Breast epithelium (tissue), 3 donors: ENCODE data around the gene DTNA.
"Not testable (repeated sequence)": the region's sequence is repeated elsewhere in the genome, so short reads cannot be mapped to it uniquely, and the experiment has no call there.

Experiments
- POLR2A ChIP-seq: fragments of 450-650 bp; IDR thresholded peaks from one replicate; pipeline ENCODE4 v1.6.1; 2016; ENCODE audit warnings: antibody characterized with exemption, mild to moderate bottlenecking, moderate library complexity
- POLR2AphosphoS5 ChIP-seq, 3 donors: sonication (generic); formaldehyde crosslinking; IDR thresholded peaks; one replicate each; pipeline ENCODE4 v1.6.1; 2017; ENCODE audit warnings: antibody characterized with exemption in 3 of 3
- TF ChIP-seq, protein P1 (sequence below), 3 donors: fragments of 450-650 bp; IDR thresholded peaks; one replicate each; pipeline ENCODE4 v1.5.1; 2016 to 2017; ENCODE audit warnings: antibody characterized with exemption in 3 of 3, mild to moderate bottlenecking in 3 of 3, moderate library complexity in 3 of 3

DNA sequence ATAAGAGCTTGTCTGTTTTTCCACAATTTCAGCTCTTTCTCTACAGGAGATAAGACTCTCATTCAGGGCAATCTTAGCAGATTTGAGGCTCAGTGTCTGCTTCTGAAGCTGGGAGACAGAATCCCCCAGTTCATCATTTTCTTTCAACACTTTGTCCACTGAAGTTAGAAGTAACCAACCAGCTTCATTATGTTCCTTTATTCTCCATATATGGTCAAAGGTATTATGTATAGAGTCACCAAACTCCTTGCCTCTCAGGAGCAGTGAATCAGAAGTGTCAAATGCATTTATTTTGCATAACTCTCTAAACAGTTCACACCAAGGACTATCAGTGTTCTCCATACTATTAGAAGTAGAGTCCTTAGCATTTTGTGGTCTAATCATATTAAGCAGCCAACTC, 24.4 kb downstream of the DTNA start:
- not testable (repeated sequence) for TF ChIP-seq POLR2AphosphoS5 (IDR thresholded peaks at IDR 0.05); POLR2A
- TF ChIP-seq, protein P1, sequence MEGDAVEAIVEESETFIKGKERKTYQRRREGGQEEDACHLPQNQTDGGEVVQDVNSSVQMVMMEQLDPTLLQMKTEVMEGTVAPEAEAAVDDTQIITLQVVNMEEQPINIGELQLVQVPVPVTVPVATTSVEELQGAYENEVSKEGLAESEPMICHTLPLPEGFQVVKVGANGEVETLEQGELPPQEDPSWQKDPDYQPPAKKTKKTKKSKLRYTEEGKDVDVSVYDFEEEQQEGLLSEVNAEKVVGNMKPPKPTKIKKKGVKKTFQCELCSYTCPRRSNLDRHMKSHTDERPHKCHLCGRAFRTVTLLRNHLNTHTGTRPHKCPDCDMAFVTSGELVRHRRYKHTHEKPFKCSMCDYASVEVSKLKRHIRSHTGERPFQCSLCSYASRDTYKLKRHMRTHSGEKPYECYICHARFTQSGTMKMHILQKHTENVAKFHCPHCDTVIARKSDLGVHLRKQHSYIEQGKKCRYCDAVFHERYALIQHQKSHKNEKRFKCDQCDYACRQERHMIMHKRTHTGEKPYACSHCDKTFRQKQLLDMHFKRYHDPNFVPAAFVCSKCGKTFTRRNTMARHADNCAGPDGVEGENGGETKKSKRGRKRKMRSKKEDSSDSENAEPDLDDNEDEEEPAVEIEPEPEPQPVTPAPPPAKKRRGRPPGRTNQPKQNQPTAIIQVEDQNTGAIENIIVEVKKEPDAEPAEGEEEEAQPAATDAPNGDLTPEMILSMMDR (IDR thresholded peaks at IDR 0.05): not testable (repeated sequence)
